ENCODE results near the gene TCF7L2. TPM values are rescaled to one million over a fixed set of nuclear protein-coding genes. Genes with fewer than 3 reads are reported as not detected.

TCF7L2 gene
- total RNA-seq, 1 donor from 2014 or later: 8.2 TPM

DNA sequence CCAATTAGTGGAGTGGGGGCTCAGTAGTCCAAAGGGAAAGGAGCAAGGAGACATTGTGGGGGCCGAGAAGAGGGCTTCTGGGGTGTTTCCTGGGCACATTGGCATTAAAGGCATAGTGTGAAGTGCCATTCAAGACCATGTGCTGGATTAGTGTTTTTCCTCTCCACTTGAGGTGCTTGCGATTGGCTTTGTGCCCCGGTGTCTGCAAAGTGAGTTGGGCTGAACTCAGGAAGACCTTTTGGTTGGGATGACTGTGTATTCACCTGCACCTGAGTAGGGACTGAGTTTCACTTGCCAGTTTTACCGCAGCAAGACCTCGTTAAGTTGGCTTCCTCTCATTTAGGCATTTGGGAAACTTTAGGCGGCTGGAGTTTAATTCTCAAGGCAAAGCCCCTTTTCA, 73.0 kb downstream of the TCF7L2 start:
- Histone ChIP-seq H3K9me3 (no peaks in the 10 kb centered on the region), H3K27me3 (no peaks in the 10 kb centered on the region), H3K4me1 (peaks cover 20 to 58% of the 10 kb centered on the region in 2 donors), H3K36me3 (no peaks in the 10 kb centered on the region), H3K4me3 (no peak overlapping the region), H3K27ac (peak overlapping the region; percentile 15 to 72)
- no peak for DNase-seq (ENCODE audit: low spot score in 2 of 2)
- TF ChIP-seq CTCF (IDR thresholded peaks at IDR 0.05): no peak
- intact Hi-C loops (cut with DNase I): loop anchor here (5.0 kb wide), 1 partner anchor 104 kb away; no protein-coding TSS in a partner anchor

DNA sequence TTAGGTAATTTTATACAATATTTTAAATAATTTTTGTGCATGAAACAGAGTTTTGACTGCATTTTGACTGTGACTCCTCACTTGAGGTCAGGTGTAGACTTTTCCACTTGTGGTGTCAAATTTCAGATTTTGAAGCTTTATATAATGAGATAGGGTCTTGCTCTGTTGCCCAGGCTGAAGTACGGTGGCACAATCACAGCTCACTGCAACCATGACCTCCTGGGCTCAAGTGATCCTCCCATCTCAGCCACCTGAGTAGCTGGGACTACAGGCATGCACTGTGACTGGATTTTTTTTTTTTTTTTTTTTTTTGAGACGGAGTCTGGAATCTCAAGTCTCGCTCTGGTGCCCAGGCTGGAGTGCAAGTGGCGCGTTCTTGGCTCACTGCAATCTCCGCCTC, 74.9 kb downstream of the TCF7L2 start:
- Histone ChIP-seq H3K27me3 (no peaks in the 10 kb centered on the region), H3K36me3 (no peaks in the 10 kb centered on the region), H3K27ac (peak overlapping the region in 1 of 2 donors; percentile 81), H3K9me3 (no peaks in the 10 kb centered on the region), H3K4me1 (peaks cover 20 to 67% of the 10 kb centered on the region in 2 donors), H3K4me3 (no peak overlapping the region)
- no peak for TF ChIP-seq CTCF (IDR thresholded peaks at IDR 0.05)
- DNase-seq (ENCODE audit: low spot score in 2 of 2): no peak
- intact Hi-C loops (cut with DNase I): loop anchor here (5.0 kb wide), 1 partner anchor 102 kb away; no protein-coding TSS in a partner anchor

DNA sequence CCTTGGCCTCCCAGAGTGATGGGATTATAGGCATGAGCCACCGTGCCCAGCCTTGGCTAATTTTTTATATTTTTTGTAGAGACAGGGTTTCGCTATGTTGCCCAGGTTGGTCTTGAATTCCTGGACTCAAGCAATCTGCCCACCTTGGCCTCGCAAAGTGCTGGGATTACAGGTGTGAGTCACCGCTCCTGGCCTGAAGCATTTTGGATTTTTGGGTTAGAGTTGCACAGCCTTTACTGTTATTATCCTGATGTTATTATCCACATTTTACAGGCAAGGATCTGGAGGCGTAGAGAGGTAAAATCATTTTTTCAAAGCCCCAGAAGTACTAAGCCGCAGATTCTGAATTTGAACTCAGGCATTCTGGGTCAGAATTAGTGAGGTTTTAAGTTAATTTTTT, 75.4 kb downstream of the TCF7L2 start:
- H3K27me3 ChIP-seq: no peaks in the 10 kb centered on the region
- no peaks in the 10 kb centered on the region for H3K9me3 ChIP-seq
- DNase-seq (ENCODE audit: low spot score in 2 of 2): no peak
- TF ChIP-seq CTCF (IDR thresholded peaks at IDR 0.05): no peak
- no peaks in the 10 kb centered on the region for H3K36me3 ChIP-seq
- H3K4me1 ChIP-seq: peaks cover 20 to 67% of the 10 kb centered on the region in 2 donors
- intact Hi-C loops (cut with DNase I): no loop called here
- peak overlapping the region in 1 of 2 donors; percentile 81 for H3K27ac ChIP-seq
- no peak overlapping the region for H3K4me3 ChIP-seq

DNA sequence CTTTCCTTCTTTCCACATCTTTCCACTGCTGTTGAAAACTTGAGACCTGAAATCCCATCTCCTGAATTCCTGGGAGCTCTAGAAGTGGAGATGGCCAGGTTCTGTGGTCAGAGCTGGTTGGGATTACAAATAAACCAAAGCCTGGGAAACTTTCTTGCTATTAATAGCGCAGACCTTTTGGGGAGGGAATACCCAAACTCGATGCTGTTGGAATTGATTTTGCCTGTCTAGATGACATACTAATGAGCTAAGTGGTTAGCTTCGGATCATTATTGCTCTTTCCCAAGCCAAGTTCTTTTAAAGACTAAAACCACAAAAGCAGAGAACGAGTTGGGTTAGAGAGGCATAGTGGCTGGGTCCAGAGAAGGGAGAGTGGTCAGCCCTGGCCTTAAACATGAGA, 76.6 kb downstream of the TCF7L2 start:
- DNase-seq (ENCODE audit: low spot score in 2 of 2): no peak
- Histone ChIP-seq H3K4me3 (no peak overlapping the region), H3K27ac (peak overlapping the region; percentile 66 to 81), H3K9me3 (no peaks in the 10 kb centered on the region), H3K36me3 (no peaks in the 10 kb centered on the region), H3K27me3 (no peaks in the 10 kb centered on the region), H3K4me1 (peaks cover 12 to 67% of the 10 kb centered on the region in 2 donors)
- intact Hi-C loops (cut with DNase I): loop anchor here (2.0 kb wide), 1 partner anchor 76 kb away; the partner anchor contains the start of gene TCF7L2
- TF ChIP-seq CTCF (IDR thresholded peaks at IDR 0.05): no peak

DNA sequence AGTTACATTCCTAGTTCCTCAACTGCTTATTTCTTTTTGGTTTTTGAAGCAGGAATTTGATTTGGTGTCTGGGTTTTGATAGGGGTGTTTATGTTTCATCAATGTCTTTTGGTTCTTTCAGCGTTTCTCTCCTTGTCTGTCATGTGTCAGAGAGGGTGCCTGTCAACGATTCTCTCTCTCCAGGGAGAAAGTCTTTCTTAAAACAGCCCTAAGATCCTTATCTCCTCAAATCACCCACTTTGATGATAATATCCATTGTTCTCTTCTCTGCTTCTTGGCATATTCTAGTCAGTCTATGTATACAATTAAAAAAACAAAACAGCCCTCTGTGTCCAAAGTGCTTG, 77.2 kb downstream of the TCF7L2 start:
- no peaks in the 10 kb centered on the region for H3K36me3 ChIP-seq
- H3K27ac ChIP-seq: peak overlapping the region; percentile 66 to 81
- intact Hi-C loops (cut with DNase I): loop anchor here (2.0 kb wide), 1 partner anchor 76 kb away; the partner anchor contains the start of gene TCF7L2
- peaks cover 12 to 62% of the 10 kb centered on the region in 2 donors for H3K4me1 ChIP-seq
- H3K9me3 ChIP-seq: no peaks in the 10 kb centered on the region
- no peak for DNase-seq (ENCODE audit: low spot score in 2 of 2)
- peak overlapping the region in 1 of 2 donors; percentile 29 for H3K4me3 ChIP-seq
- no peak for TF ChIP-seq CTCF (IDR thresholded peaks at IDR 0.05)
- H3K27me3 ChIP-seq: no peaks in the 10 kb centered on the region
